Measurements from ENCODE around the gene CCDC6. TPM values are rescaled to one million over a fixed set of nuclear protein-coding genes. Genes with fewer than 3 reads are reported as not detected.
"Not testable (repeated sequence)": the region's sequence is repeated elsewhere in the genome, so short reads cannot be mapped to it uniquely, and the experiment has no call there.

The CCDC6 gene
- total RNA-seq, 1 experiment from 2014 or later, result 15.2 TPM

GRCh38 chr10:59888781-59889435 is 17.4 kb downstream of the CCDC6 start:
- in situ Hi-C loops (cut with HindIII; ENCODE audit: low pct_unique_long_range_greater_than_20kb, low sequenced_read_pairs), result no loop called here
- DNase-seq (ENCODE audit: low read depth, low spot score), result no peak

- in situ Hi-C loops (cut with HindIII; ENCODE audit: low pct_unique_long_range_greater_than_20kb, low sequenced_read_pairs), result no loop called here
Measured at GRCh38 chr10:59887972-59888640, 18.2 kb downstream of the CCDC6 start.

GRCh38 chr10:59887006-59887405 is 19.4 kb downstream of the CCDC6 start:
- DNase-seq (ENCODE audit: low read depth, low spot score), result no peak
- in situ Hi-C loops (cut with HindIII; ENCODE audit: low pct_unique_long_range_greater_than_20kb, low sequenced_read_pairs), result no loop called here

More at GRCh38 chr10:59887972-59888640, 18.2 kb downstream of the CCDC6 start:
- DNase-seq (ENCODE audit: low read depth, low spot score), result no peak

GRCh38 chr10:59885430-59886134 is 20.8 kb downstream of the CCDC6 start:
- in situ Hi-C loops (cut with HindIII; ENCODE audit: low pct_unique_long_range_greater_than_20kb, low sequenced_read_pairs), result no loop called here
- DNase-seq (ENCODE audit: low read depth, low spot score), result no peak

GRCh38 chr10:59884893-59885292 is 21.5 kb downstream of the CCDC6 start:
- DNase-seq (ENCODE audit: low read depth, low spot score); in situ Hi-C loops (cut with HindIII; ENCODE audit: low pct_unique_long_range_greater_than_20kb, low sequenced_read_pairs): not testable (repeated sequence)

- no peak for DNase-seq (ENCODE audit: low read depth, low spot score)
- in situ Hi-C loops (cut with HindIII; ENCODE audit: low pct_unique_long_range_greater_than_20kb, low sequenced_read_pairs), result no loop called here
Measured at GRCh38 chr10:59881640-59882039, 24.7 kb downstream of the CCDC6 start.

GRCh38 chr10:59880971-59881510 is 25.3 kb downstream of the CCDC6 start:
- no peak for DNase-seq (ENCODE audit: low read depth, low spot score)
- in situ Hi-C loops (cut with HindIII; ENCODE audit: low pct_unique_long_range_greater_than_20kb, low sequenced_read_pairs), result no loop called here

GRCh38 chr10:59880019-59880717 is 26.2 kb downstream of the CCDC6 start:
- in situ Hi-C loops (cut with HindIII; ENCODE audit: low pct_unique_long_range_greater_than_20kb, low sequenced_read_pairs), result no loop called here
- DNase-seq (ENCODE audit: low read depth, low spot score), result peak; percentile 32

GRCh38 chr10:59879363-59879913 is 26.9 kb downstream of the CCDC6 start:
- DNase-seq (ENCODE audit: low read depth, low spot score), result no peak
- in situ Hi-C loops (cut with HindIII; ENCODE audit: low pct_unique_long_range_greater_than_20kb, low sequenced_read_pairs), result no loop called here

GRCh38 chr10:59878915-59879314 is 27.4 kb downstream of the CCDC6 start:
- no peak for DNase-seq (ENCODE audit: low read depth, low spot score)
- in situ Hi-C loops (cut with HindIII; ENCODE audit: low pct_unique_long_range_greater_than_20kb, low sequenced_read_pairs), result no loop called here

- in situ Hi-C loops (cut with HindIII; ENCODE audit: low pct_unique_long_range_greater_than_20kb, low sequenced_read_pairs), result no loop called here
- no peak for DNase-seq (ENCODE audit: low read depth, low spot score)
Measured at GRCh38 chr10:59878289-59878688, 28.1 kb downstream of the CCDC6 start.

- in situ Hi-C loops (cut with HindIII; ENCODE audit: low pct_unique_long_range_greater_than_20kb, low sequenced_read_pairs), result no loop called here
Measured at GRCh38 chr10:59877191-59877671, 29.1 kb downstream of the CCDC6 start.

GRCh38 chr10:59876695-59877094 is 29.7 kb downstream of the CCDC6 start:
- in situ Hi-C loops (cut with HindIII; ENCODE audit: low pct_unique_long_range_greater_than_20kb, low sequenced_read_pairs), result no loop called here
- no peak for DNase-seq (ENCODE audit: low read depth, low spot score)

More at GRCh38 chr10:59877191-59877671, 29.1 kb downstream of the CCDC6 start:
- DNase-seq (ENCODE audit: low read depth, low spot score), result no peak

GRCh38 chr10:59876208-59876607 is 30.1 kb downstream of the CCDC6 start:
- in situ Hi-C loops (cut with HindIII; ENCODE audit: low pct_unique_long_range_greater_than_20kb, low sequenced_read_pairs); DNase-seq (ENCODE audit: low read depth, low spot score): not testable (repeated sequence)

- in situ Hi-C loops (cut with HindIII; ENCODE audit: low pct_unique_long_range_greater_than_20kb, low sequenced_read_pairs), result no loop called here
Measured at GRCh38 chr10:59873896-59874295, 32.5 kb downstream of the CCDC6 start.

GRCh38 chr10:59872892-59873463 is 33.4 kb downstream of the CCDC6 start:
- in situ Hi-C loops (cut with HindIII; ENCODE audit: low pct_unique_long_range_greater_than_20kb, low sequenced_read_pairs), result no loop called here
- DNase-seq (ENCODE audit: low read depth, low spot score), result no peak

More at GRCh38 chr10:59873896-59874295, 32.5 kb downstream of the CCDC6 start:
- DNase-seq (ENCODE audit: low read depth, low spot score), result no peak

GRCh38 chr10:59870152-59870551 is 36.2 kb downstream of the CCDC6 start:
- in situ Hi-C loops (cut with HindIII; ENCODE audit: low pct_unique_long_range_greater_than_20kb, low sequenced_read_pairs), result no loop called here
- no peak for DNase-seq (ENCODE audit: low read depth, low spot score)

Data from SK-MEL-5 (cell line).